Stimulated activated naive CD8-positive, alpha-beta T cell treated with anti-CD3 and anti-CD28 coated beads, Interleukin-15, Interleukin-2, amounts not matched to agents 100 U/mL and 50 U/mL, for 24 hours (primary cell): ENCODE measurements around the gene NETO1.

Source experiments
- ATAC-seq: fragments of 150-1000 bp; cut with Tn5 transposase; one replicate; pipeline ENCODE4 v1.10.0; 2021
- DNase-seq: peaks from one replicate; pipeline ENCODE4 v3.0.0; 2021

Gene NETO1

GRCh38 chr18:72727776-72728175, 140.0 kb downstream of the NETO1 start:
- DNase-seq: no peak
- no peak for ATAC-seq

DNA sequence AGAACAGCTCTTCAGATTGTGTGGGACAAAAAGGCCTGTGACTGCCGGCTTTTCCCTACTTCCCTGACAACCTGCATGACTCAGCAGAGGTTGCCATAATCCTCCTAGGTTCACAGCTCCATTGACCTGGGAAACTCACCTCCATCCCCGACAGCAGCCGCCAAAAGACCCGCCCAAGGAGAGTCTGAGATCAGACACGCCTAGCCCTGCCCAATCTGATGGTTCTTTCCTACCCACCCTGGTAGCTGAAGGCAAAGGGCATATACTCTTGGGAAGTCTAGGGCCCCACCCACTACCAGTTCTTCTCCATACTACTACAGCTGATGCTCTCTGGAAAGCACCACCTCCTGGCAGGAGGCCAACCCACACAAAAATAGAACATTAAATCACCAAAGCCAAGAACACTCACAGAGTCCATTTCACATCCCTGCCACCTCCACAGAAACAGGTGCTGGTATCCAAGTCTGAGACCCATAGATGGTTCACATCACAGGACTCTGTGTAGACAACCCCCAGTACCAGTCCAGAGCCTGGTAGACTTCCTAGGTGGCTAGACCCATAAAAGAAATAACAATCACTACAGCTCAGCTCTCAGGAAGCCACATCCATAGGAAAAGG, 140.6 kb downstream of the NETO1 start:
- no peak for ATAC-seq
- no peak for DNase-seq

GRCh38 chr18:72726201-72726600, 141.6 kb downstream of the NETO1 start:
- ATAC-seq (no peak), DNase-seq (no peak)

GRCh38 chr18:72721330-72721729, 146.5 kb downstream of the NETO1 start:
- no peak for ATAC-seq
- no peak for DNase-seq

GRCh38 chr18:72720116-72720515, 147.7 kb downstream of the NETO1 start:
- DNase-seq (no peak), ATAC-seq (no peak)

- ATAC-seq (no peak), DNase-seq (no peak)
Observed at GRCh38 chr18:72704202-72704601, 163.6 kb downstream of the NETO1 start.

DNA sequence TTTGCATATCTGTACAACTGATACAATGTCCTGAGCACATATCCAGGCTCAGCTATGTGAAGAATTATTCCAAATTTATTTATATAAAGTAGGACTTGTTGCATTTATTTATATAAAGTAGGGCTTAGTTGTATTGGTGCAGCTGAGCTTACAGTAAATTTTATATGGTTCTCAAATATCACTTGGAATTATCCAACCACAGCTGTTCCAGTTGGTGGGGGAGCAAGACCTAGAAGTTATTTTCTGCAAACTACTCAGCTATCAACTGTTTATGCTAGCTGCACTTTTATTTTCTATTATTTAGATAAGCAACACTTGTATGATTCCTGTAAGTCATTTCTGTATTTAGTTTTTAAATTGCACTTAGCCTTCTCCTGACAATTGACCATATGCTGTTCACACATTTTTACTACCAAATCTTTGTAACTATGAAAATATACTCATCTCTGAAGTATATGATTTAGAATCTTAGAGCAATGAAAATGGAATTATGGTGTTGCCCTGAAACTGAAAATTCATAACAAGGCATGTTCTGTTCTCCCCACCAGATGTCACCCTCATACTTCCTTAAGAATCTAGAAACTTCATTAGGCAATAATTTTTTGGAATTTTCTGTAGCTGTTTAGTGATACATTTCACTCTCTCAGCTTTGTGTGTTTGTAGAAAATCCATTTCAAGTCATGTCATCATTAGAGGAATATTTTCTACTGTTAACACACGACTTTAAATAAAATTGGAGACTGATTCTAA, 166.7 kb downstream of the NETO1 start:
- DNase-seq: no peak
- no peak for ATAC-seq

GRCh38 chr18:72697706-72698105, 170.1 kb downstream of the NETO1 start:
- ATAC-seq: no peak
- DNase-seq: no peak

- ATAC-seq (no peak), DNase-seq (no peak)
Observed at GRCh38 chr18:72692595-72692994, 175.2 kb downstream of the NETO1 start.
